HG03558 (cell line): ENCODE results near the gene CARD19.

Experiments
- ATAC-seq: cut with Tn5 transposase; IDR thresholded peaks from one replicate; pipeline ENCODE4 v1.9.1; 2021; ENCODE audit warnings: moderate number of reproducible peaks; ENCODE audit not compliant: unreplicated experiment; ENCODE audit errors: extremely low read depth

Gene CARD19

GRCh38 chr9:93117924-93118862 lies 22.2 kb downstream of the CARD19 start:
- no peak for ATAC-seq

GRCh38 chr9:93118863-93119702 lies 23.1 kb downstream of the CARD19 start:
- ATAC-seq: no peak

DNA sequence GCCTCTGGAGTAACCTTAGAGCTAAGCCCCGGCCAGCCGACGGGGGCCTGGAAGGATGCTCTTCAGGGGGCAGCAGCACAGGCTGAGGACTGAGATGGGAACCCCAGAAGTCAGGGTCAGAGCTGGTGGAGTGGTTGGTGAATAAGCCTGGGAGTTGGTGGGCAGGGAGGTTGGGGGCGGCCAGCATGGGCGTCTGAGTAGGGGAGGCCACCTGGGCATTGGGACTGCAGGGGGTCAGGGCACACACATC lies 23.6 kb downstream of the CARD19 start:
- ATAC-seq: no peak

DNA sequence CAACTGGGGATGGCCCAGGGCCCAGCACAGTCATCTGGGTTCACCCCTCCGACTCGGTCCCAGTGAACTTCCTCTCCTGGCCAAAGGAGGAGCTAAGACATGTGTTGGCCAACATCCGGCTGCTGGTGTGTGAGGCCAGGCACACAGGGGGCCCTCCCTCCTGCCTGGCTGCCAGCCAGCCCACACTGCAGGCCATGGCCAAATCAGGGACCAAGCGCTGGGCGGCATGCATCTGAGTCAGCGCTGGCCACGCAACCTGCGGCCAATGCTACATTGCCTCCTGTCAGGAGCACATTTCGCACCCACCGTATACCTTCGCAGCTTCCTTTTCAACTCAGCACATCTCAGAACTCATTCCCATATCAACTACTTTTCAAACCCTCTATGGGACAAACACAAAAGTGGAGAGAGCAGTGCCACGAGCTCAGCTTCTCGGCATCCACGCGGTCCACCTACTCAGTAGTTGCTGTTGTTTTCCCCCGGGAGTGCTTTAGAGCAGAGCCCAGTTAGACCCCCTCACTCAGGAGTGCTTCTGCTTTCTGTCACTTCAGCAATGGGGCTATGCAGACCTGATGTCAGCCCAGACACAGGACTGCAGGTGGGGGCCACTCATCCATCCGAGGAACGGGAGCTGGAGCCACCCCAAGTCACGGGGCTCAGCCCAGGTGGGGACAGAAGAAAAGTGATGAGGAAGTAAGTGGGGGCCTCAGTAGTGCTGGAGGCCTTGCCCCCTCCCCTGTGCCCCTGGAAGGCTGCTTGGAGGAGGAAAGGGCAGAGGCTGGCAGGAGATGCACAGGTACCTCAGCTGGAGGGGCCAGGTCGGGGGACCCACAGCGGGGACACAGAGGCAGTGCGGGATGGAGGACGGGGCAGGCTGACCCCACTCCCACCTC lies 24.2 kb downstream of the CARD19 start:
- peak; percentile 63 for ATAC-seq

DNA sequence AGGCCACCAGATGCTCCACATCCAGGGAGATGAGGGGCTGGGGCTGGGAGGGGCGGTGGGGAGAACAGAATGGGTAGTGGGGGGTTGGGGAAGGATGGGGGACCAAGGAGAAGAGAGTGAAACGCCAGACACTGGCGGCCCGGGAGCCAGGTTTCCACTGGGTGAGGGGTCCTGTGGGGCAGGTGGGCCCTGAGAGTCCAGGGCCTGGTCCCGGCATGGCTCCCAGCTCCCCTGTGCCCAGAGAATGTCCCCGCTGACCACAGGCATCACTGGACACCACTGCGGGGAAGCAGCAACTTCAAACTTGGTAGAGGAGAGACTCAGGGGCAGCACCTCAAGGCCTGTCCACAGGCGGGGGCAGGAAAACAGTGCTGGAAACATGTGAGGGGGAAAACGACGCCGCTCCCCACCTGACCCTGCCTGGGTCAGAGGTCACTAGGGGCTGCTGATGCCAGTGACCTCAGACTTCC lies 24.9 kb downstream of the CARD19 start:
- ATAC-seq: no peak

DNA sequence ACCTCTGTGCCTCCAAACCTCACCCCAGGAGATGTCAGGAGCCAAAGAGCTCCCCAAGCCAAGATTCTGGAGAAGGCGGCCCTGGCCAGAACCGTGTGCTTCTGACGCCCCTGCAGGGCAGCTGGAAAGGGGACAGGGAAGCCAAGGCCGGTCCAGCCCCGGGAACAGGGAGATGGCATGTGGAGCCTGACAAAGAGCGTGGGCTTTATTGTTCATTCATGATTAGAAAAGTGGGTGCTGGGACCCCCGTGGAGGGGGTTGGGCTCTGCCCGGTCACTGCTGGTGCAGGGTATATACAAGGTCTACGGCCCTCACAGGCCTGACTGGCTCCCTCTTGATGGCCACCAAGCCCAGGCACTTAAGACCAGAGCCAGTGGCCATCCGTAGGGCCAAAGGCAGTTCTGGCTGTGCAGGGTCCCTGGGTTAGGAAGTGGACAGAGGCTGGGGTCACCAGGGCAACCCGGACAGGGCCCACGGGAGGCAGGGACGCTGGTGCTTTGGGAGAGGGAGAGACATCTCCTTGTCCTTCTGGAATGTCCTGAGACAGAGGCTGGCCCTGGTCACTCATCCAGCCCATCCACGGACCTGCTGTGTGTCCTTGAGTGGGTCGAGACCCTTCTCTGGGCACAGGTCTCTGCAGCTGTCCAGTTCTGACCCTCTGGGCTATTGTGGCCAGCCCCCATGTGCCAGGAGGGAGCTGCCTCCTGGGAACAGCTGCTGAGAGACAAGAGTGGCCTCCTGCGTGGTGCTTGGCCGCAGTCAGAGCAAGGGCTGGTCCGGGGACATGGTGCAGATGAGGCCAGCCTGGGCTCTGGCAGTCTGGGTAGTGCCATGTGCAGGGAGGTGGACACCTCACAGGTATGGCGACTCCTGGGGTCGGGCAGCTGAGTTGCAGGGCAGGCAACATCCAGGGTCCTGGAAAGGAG lies 25.6 kb downstream of the CARD19 start:
- ATAC-seq: no peak

DNA sequence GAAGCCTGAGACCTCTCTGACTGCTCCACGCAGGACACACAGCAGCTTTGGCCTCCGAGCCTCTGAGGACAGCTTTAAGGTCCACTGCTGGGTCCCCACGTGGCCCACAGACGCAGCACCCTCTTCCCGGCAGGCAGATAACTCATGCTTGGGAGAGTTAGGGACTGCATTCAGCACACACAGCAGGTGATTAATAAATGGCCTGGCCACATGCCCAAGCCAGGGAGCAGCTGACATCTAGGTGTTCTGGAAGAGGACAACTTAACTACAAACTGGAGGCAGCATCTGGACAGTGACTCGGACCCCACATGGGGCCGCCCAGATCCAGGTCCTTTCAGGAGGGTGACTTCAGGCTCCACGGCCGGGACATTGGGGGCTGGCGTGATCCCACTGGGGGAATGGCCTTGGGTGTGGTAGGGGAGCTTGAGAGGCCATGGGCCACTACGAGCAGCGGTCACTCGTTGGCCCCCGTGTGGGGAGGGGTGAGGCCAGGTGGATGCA lies 26.8 kb downstream of the CARD19 start:
- ATAC-seq: no peak

DNA sequence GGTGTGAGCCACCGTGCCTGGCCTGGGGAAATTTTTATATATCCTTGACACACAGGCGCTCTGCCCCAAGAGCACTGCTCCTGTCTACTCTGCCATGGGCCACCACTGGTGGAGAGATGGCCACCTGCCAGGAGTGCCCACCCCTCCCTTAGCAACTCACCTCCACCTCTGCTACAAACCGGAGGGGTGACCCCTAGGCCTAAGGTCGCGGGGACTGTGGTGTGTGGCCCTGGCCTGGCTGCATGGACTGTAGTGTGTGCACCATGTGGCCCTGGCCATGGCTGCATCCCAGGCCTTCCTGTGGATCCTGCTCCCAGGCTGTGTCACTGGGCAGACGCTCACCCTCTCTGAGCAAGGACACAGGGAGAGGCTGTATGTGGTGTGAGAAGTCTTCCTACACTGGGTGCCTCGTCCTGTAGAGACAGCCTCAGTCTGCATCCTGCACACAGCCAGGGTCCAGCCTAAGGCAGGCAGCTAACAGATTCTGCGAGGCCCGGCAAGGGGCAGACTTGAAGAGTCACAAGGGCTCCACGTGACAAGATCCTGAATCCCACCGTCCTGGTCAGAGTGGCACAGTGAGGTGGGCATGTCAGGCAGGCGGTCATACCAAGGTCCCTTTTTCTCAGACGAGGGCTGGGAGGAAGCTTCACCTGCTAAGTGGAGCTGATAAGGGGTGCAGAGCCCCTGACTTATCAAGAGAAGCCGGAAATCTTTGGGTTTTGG lies 27.7 kb downstream of the CARD19 start:
- no peak for ATAC-seq

GRCh38 chr9:93124793-93125192 lies 28.8 kb downstream of the CARD19 start:
- no peak for ATAC-seq

GRCh38 chr9:93125331-93125894 lies 29.4 kb downstream of the CARD19 start:
- ATAC-seq: no peak

GRCh38 chr9:93126151-93126781 lies 30.2 kb downstream of the CARD19 start:
- no peak for ATAC-seq

GRCh38 chr9:93126825-93127368 lies 30.9 kb downstream of the CARD19 start:
- ATAC-seq: no peak

- ATAC-seq: no peak
Observed at GRCh38 chr9:93127395-93127911, 31.4 kb downstream of the CARD19 start.

DNA sequence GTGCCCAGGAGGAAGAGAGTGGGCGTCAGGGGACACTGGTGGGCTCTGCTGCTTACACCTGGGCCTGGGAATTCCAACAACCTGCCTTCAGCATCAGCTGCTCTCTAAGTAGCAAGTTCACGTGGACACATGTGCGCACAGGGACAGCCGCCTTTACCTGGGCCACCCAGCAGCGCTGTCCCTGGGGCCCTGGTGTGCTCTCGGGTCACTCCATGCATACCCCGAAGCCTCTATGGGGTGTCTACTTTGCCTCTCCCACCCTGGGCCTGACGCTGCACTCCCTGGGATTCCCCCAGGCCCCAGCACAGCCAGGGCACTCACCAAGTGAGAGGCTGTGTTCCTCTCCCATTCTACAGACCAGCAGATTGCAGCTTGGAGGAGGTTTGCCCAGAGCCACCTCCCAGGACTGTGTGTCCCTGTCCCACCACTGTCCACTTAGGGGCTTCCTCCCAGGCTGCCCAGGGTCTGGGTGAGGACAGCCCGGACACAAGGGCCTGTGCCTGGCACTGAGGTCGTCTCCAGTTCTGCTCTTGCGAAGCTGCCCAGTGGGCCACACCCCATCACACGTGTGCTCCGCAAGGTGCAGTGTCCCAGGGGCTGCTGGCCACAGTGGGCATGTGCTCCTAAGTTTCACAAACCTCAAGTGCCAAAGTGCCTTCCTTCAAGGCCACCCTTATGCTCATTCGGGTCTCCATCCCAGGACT lies 32.1 kb downstream of the CARD19 start:
- no peak for ATAC-seq

DNA sequence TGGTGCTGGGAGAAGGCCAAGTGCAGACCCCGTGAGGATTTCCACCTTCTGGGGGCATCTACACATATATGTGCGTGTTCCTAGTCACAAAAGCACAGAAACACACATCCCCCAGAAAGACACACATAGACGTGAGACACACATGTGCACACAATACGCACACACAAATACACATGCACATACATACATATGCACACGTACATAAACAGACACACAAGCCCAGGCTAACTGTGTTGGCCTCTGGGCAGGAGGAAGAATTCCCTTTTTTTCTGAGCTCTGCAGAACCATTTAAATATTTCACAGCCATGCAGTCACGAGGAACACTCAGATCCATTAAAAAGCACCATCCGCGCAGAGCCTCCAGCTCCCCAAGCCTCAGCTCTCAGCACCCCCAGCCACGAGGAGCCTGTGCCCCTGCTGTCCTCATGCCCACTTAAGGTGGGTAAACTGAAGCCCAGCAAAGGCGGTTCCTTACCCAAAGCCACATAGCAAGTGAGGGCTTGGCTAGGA lies 32.8 kb downstream of the CARD19 start:
- no peak for ATAC-seq

- ATAC-seq: no peak
Observed at GRCh38 chr9:93129286-93129685, 33.3 kb downstream of the CARD19 start.
